NCI-H1436 treated with DMSO at 0.1 percent for 48 hours (cell line): ENCODE measurements around the gene LYPLAL1.

Source experiments
- DNase-seq: peaks from one replicate; lab custom pipeline; 2025; lab: John Stamatoyannopoulos, UW

The LYPLAL1 gene

DNA sequence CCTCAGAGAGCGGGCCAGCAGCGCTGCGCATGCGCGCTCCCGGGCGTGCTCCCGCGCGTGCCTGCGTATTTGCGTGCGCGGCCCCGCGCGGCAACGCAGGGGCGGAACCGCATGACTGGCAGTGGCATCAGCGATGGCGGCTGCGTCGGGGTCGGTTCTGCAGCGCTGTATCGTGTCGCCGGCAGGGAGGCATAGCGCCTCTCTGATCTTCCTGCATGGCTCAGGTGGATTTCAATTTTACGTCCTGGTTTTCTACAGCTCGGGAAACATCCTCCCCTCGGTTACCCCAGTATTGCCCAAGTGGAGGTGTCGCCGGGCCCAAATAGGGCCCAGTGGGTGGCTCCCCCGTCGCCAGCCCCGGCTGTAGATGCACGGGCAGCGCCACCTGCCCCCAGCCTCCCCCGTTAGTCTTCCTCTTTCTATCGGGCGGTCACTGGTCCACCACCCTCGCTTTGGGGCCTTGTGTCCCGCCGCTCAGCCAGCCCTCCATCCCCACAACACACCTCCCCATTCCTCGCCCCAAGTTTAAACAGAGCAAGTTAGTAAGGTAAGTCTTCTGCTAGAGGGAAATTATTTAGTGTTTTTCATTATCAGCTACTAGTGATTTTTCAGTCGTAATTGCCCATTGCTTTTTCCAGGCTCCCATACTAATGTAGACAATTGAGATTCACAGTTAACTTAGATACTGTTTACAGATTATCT, at the start of gene LYPLAL1:
Gene LYPLAL1 (plus strand): TSS at position 121 of the 702 bp plus-strand sequence. CDS start 13 bp downstream, at position 134.
- peak; percentile 73 for DNase-seq

GRCh38 chr1:219124163-219124562, 49.5 kb upstream of the LYPLAL1 start:
- no peak for DNase-seq

DNA sequence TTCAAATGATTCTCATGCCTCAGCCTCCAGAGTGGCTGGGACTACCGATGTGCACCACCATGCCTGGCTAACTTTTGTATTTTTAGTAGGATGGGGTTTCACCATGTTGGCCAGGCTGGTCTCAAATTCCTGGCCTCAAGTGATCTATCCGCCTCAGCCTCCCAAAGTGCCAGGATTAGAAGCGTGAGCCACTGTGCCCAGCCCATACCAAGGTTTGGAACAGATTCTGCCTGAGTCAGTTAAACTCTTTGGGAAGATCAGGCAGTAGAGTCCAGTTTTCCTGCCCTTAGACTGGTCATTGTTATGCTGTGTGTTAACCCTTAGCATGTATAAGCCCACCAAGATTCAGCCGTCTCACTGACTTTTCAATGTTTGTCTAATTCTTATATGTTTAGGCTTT, 48.3 kb upstream of the LYPLAL1 start:
- no peak for DNase-seq

GRCh38 chr1:219126377-219126776, 47.3 kb upstream of the LYPLAL1 start:
- no peak for DNase-seq

GRCh38 chr1:219128957-219129356, 44.7 kb upstream of the LYPLAL1 start:
- DNase-seq: no peak

DNA sequence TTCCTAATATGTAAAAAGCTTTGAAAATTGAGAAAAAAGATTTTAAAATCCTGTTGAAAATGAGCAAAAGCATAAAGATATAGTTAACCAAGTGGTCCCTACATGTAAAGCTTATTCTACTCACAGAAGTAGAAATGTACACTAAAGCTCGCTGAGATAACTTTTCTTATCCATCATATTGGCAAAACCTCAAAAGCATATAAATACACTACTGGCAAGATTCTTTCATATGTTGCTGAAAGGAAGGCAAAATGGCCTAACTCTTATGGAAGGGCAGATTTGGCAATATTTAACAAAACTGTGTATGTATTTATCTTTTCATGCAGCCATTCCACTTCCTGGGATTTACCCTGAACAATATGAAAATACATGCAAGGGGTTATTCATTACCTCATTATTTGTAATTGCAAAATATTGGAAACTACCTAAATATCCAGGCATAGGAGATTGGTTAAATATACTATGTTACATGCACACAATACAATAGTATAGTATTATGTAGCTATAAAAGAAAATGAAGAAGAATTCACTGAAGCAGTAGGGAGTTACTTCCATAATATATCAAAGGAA, 43.2 kb upstream of the LYPLAL1 start:
- DNase-seq: no peak

GRCh38 chr1:219132939-219133338, 40.7 kb upstream of the LYPLAL1 start:
- no peak for DNase-seq

GRCh38 chr1:219138747-219139146, 34.9 kb upstream of the LYPLAL1 start:
- DNase-seq: no peak

DNA sequence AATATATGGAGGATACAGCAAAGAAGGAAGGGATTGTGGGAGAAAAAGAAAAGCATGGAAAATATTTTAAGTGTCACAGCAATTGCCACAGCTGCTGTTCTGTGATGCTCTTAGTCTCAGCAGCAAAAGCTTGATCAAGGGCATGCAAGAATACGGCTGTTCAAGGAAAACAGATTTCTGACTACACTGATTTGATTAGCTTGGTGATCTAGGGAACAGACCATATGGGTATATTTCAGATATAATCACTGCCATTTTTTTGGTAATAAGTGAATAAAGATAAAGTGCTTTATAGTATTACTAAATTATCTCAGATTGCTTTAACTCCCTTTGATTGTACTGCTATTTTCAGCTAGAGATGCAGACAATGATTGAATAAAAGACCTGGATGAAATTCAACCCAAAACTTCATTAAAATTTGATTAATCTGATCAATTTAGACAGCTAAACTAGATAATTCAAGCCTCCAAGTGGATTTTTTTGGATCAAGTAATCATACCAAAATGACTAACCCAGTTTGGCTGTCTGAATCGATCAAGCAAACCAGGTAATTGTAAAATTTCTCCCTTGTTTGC, 33.3 kb upstream of the LYPLAL1 start:
- no peak for DNase-seq

- DNase-seq: no peak
These were observed 29.9 kb upstream of the LYPLAL1 start for GRCh38 chr1:219143735-219144134.

DNA sequence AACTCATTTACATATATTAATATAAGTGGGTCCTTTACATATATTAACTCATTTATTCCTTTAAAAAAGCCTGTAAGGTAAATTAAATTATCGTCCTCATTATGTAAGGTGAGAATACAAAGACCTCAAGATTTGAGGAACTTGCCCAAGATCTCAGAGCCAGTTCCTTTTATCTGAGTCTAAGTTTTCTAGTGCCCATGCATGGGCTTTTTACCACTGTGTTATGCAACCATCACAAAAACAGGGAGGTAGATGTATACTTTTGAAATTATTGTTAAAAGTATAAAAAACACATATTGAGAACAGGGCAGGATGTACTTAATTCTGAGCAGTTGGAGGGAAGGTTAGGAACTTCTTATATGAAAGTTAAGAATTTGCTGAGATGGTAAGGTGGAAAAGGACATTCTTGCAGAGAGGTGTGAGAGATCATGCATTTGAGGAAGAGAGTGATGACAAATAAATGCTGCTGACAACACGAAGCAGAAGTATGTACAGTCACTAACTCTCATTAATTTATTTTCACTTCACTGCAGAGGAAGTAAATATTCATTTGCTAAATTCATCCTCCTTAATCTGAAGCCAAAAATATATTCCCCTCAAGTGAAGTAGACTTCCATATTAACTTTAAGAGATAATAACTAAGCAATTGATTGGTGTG, 28.9 kb upstream of the LYPLAL1 start:
- DNase-seq: no peak

DNA sequence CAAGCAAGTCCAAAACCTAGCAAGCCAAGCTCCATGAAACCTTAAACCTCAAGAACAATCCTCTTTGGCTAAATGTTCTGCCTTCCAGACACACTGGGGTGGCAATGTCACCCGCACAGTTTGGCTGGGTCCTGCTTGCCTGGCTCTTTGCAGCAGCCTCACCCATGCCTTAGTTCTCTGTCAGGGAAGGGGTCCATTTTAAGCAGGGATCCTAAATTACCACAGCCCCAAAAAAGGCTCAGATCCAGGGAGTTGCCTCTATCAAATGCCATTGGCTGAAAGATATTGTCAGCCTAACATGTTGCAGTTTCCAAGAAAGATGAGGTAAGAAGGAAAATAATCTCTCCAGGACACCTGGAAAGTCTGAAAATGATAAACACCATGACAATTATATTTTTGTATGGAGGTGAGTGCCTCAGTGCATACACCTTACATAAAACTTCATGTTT, 26.1 kb upstream of the LYPLAL1 start:
- DNase-seq: no peak

- no peak for DNase-seq
These were observed 24.6 kb upstream of the LYPLAL1 start for GRCh38 chr1:219149009-219149577.

- DNase-seq: no peak
These were observed 23.7 kb upstream of the LYPLAL1 start for GRCh38 chr1:219149953-219150352.

- DNase-seq: no peak
These were observed 22.8 kb upstream of the LYPLAL1 start for GRCh38 chr1:219150913-219151312.

DNA sequence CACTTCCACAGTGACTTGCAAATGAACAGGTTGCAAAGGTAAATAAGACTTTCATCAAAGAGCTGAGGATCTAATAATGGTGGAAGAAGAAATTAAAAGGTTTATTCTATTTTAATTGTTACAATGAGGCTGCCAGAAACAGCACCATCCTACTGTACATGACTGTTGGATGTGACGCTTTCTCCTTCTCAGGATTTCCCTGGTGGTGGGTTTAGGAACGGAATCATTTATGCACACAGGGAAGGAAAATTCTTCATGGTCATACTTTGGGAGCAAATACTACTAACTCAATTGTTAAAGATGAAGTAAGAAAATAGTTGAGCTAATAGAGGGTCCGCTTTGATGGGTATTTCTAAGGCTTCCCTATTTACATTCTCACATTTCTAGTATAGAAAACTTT, 22.2 kb upstream of the LYPLAL1 start:
- DNase-seq: no peak

- no peak for DNase-seq
These were observed 20.9 kb upstream of the LYPLAL1 start for GRCh38 chr1:219152751-219153150.

- no peak for DNase-seq
These were observed 20.0 kb upstream of the LYPLAL1 start for GRCh38 chr1:219153723-219154122.

DNA sequence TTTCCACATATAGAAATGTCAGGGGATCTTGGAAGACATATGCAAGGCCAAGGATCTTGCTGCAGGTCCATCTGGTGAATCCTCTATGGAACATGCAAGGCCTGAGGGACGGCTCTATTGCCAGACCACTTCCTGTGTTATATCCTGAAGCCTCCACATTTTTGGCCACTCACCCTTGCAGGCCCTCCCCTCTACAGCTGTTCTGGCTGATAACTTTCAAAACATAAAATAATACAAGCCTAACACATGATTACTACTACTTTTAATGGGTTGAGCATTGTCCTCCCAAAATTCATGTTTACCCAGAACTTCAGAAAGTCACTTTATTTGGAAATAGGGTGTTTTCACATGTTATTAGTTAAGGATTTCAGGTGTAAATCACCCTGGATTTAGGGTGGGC, 18.5 kb upstream of the LYPLAL1 start:
- DNase-seq: no peak

DNA sequence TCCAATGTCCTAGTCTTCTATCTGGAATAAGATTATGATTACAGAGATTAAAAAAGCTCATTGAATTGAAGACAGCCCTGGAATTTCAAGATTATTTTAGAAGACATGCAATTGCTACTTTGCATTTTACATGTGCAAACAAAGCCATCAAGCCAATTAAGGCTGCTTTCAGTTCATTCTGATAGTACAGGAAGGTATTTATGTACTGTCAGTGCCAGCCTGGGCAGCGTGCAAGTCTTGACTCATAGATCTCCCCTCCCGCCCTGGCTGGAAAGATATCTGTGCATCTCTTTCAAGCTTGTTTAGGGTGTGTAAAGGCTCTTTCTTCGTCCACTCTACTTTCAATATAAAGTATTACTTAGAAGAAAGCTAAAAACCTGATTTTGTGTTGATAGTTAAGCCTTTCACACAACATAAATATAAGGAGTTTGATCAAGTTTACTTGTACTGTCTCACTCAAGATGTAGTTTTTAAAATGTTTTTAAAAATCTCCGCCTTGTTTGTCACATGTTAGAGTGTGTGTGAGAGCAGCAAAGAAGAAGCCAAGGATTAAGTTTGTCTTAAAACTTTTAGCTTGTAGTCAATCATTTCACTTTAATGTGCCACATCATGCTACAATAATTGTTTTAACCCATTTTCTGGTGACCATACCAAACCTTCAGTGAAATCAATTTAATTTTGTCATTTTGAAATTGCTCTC, 13.6 kb upstream of the LYPLAL1 start:
- no peak for DNase-seq

GRCh38 chr1:219160967-219161366, 12.7 kb upstream of the LYPLAL1 start:
- no peak for DNase-seq

GRCh38 chr1:219161371-219161770, 12.3 kb upstream of the LYPLAL1 start:
- no peak for DNase-seq
